MM.1S (cell line): ENCODE data around the gene TIPRL.

Source experiments
- EZH2 ChIP-seq: fragments of 300-600 bp; sonication (generic); optimal IDR thresholded peaks from 2 replicates; pipeline ENCODE3; 2017; ENCODE audit warnings: low read depth, mild to moderate bottlenecking, antibody characterized with exemption, low read length, mixed read lengths
- TF ChIP-seq, protein P1 (sequence below): fragments of 300-600 bp; sonication (generic); IDR thresholded peaks from 2 replicates; pipeline ENCODE4 v1.5.1; 2016; ENCODE audit warnings: antibody characterized with exemption, low read length, mixed read lengths

DNA sequence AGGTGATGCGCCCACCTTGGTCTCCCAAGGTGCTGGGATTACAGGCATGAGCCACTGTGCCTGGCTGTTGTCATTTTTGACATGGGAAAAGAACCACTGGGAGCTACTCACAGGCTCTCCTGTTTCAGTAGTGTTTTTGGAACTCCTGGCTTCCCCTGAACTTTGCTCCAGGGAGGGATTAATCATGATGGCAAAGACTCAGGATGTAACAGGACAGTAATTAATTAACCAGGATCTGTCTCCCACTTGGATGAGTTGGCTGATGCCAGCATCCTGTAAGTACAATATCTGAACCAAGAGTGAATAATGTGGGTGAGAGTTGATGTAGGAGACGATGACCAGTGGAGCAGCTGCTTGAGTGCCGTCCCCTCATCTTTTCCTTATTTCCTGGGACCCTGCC, 51.9 kb downstream of the TIPRL start:
- TF ChIP-seq, protein P1, sequence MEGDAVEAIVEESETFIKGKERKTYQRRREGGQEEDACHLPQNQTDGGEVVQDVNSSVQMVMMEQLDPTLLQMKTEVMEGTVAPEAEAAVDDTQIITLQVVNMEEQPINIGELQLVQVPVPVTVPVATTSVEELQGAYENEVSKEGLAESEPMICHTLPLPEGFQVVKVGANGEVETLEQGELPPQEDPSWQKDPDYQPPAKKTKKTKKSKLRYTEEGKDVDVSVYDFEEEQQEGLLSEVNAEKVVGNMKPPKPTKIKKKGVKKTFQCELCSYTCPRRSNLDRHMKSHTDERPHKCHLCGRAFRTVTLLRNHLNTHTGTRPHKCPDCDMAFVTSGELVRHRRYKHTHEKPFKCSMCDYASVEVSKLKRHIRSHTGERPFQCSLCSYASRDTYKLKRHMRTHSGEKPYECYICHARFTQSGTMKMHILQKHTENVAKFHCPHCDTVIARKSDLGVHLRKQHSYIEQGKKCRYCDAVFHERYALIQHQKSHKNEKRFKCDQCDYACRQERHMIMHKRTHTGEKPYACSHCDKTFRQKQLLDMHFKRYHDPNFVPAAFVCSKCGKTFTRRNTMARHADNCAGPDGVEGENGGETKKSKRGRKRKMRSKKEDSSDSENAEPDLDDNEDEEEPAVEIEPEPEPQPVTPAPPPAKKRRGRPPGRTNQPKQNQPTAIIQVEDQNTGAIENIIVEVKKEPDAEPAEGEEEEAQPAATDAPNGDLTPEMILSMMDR, result no peak
- no peak for TF ChIP-seq EZH2
